HG03460 (cell line): ENCODE data around the gene TRPM2.
"Not testable (repeated sequence)": the region's sequence is repeated elsewhere in the genome, so short reads cannot be mapped to it uniquely, and the experiment has no call there.

Experiments
- ATAC-seq: cut with Tn5 transposase; IDR thresholded peaks from one replicate; pipeline ENCODE4 v1.9.1; 2021; ENCODE audit not compliant: unreplicated experiment

Gene TRPM2

DNA sequence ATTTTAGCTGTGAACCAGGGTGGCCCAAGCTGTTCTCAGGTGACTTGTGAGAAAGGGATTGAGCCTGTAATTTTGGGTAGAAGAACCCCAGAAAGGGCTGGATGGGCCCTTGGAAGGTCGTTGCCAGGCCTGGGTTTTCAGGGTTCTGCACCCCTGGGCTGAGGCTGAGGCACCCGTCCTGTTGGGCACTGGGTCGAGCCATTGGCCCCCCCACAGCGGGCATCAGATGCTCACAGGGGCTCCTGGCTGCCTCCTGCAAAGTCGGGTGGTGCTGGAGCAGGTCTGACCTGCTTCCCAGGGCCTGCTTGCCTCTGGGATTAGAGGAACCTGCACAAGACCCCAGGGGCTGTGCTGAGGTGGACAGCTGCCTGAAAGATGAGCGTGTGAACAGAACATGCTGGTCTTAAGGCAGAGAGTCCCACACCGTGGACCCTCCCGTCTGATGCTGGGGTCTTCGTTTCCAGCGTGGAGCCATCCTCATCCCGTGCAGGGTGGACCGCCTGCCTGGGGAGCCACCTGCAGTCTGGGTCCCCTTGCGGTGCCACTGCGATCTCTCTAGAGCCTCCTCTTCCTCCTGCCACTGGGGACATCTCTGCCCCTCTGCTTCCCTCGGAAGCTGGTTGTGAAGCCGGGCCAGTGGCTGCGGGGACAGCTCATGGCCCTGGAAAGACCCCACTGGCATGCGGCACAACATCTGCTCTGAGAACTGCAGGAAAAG, 1.7 kb upstream of the TRPM2 start:
- no peak for ATAC-seq

DNA sequence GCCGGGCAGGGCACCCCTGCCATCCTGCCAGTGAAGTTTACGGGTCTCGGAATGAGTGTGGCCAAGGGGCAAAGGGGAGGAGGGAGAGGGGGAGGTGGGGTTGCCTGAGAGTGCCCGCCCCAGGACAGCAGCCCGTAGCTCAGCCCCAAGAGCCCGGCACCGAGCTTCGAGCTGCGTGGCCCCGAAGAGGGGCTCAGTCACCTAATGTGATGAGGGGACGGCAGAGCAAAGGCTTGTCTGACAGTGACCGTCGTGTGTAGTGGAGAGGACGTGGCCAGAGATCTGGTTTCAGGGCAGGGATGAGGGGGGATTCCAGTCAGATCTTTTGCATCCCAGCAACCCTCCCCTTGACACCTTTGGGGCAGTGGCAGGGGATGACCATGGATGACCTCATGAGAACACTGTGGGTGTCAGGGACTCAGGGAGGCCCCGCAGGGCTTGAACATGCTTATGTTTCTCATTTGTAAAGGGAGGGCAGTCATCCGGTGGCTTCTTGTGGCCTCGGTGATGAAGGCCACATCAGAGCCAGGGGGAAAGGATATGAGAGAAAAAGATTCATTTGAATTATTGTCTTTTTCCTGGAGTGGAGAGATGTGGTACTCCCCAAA, 1.1 kb upstream of the TRPM2 start:
- no peak for ATAC-seq

DNA sequence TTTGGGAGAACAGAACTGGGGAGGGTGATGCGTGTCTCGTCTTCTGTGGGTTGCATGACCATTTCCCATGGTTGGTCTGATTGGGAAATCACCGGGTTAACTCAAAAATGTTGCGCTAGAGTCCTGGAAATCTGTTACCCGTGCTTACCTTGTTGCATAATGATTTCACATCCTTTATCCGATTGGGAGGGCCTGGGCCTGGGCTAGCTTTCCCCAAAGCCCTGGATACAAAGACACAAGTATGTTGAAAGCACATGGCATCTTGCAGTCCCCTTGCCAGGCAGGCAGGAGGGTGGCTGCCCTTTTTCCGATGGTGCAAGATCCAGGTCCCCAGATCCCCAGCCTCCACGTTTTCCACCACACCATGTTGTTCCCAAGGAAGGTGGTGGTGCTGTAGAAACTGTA, 582 bp downstream of the TRPM2 start:
- no peak for ATAC-seq

DNA sequence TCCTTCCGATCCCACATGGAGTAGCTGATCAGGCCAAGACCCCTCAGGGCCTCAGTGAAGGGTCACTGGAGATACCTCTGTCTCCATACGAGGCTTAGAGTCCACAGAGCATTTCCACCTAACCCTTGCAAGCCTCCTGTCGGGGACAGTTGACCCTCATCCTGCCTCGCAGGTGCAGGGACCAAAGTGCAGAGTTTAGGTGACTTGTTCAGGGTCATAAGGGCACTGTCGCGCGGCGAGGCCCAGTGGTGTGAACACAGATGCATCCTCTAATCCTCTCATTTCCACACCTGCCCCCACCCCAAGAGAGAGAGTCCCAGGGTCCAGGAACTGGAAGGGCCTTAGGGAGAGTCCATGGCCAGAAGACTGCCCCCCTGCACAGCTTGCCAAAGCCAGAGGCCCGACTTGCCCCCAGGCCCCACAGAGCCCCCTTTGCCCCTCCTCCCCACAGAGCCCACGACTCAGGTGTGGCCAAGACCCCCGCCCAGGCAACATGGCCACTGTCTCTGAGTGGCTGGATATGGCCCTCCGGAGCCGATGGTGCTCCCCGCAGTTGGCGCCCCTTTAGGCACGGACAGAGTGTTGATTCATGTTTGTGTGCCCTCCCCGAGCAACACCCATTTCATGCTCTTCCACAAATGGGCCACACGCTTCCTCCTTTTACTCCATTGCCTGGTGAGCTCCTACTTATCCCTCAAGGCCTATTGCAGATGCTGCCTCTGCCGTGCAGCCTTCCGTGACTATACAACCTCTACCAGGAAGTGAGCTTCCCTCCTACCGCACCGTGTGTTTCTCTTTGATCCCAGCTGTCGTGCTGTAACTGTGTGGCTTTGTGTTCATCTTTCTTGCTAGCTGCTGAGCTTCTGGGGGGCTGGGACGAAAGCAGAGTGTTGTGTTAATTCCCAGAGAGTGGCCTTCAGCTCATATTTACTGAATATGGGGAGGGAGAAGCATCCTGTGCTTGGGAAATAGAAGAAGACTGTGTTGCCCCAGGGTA, 1.7 kb downstream of the TRPM2 start:
- ATAC-seq = no peak

DNA sequence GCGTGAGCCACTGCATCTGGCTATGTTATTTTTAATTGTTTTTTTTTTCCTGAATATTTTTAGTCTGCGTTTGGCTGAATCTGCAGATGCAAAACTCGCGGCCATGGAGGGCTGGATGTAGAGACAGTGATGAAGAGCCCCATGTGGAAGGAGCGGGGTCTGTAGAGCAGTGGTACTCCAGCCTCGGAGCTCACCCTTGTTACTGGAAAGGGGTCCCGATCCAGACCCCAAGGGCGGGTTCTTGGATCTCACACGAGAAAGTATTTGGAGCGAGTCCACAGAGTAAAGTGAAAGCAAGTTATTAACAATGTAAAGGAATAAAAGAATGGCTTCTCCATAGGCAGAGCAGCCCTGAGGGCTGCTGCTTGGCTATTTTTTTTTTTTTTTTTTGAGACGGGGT, 2.7 kb downstream of the TRPM2 start:
- no peak for ATAC-seq

DNA sequence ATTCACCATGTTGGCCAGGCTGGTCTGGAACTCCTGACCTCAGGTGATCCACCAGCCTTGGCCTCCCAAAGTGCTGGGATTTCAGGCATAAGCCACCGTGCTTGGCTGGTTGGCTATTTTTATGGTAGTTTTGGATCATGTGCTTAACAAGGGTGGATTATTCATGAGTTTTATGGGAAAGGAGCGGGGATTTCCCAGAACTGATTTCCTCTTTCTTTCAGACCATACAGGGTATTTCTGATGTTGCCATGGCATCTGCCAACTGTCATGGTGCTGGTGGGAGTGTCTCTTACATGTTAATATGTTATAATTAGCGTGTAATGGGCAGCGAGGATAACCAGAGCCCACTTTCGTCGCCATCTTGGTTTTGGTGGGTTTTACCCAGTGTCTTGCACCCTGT, 3.2 kb downstream of the TRPM2 start:
- ATAC-seq = no peak

DNA sequence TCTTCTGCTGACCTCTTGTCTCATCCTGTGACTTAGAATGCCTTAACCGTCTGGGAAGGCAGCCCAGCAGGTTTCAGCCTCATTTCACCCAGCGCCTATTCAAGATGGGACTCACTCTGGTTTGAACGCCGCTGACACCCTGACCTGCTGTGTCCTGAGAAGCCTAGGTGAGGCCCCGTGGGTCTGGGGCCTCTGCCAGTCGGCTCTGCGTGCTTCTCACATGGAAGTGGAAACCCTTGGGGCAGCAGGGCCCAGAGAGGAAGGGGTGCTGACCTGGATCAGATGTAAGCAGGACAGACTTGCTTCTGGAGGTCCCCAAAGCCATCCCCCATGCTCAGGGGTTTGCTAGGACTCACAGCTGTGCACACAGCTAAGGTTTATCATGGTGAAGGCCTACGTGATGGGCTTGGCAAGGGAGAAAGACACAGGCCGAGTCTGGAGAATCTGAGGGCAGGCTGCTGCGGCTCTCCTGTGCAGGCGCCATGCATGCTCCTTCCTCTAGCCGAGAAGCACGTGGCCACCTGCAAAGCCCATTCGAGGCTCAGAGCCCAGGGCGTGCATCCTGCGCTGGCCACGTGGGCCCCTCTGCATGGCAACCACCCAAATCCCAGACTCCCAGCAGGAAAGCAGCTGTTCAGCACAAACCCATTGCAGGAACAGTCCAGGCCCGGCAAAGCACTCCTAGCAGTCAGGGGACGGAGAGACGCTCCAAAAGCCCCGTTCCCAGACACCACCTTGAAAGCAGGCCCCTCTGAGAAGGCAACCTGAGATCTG, 3.8 kb downstream of the TRPM2 start:
- no peak for ATAC-seq

DNA sequence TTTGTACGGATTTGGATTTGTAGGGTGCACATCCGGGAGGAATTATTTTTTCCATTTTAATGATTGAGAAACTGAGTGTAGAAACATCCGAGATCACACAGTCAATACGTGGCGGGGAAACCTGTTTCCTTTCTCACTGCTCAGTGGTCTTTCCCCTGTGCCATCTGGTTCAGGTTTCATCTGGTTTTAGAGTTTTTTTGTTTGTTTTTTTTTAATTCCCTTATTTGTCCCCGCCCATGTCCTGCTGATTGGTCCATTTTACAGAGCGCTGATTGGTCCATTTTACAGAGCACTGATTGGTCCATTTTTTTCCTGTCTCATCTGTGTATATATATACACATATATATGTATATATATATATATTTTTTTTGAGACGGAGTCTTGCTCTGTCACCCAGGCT, 6.0 kb downstream of the TRPM2 start:
- ATAC-seq = no peak

DNA sequence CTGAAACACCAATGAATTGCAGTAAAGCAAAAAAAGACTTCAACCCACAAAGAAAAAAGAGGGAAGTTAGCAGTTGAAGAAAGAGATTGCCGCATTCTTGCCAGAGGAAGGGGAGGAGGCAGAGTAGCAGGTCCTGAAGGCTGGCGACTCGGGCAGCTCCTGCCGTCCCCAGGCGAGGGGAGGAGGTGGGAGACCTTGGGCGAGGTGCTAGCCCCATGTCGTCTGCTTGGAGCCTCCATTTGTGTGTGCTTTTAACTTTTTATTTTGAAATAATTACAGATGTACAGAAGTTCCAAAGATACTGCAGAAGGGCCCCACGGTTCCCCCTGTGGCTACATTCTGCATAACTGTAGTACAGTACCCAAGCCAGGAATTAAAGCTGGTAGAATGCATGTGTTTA, 6.7 kb downstream of the TRPM2 start:
- ATAC-seq = no peak

DNA sequence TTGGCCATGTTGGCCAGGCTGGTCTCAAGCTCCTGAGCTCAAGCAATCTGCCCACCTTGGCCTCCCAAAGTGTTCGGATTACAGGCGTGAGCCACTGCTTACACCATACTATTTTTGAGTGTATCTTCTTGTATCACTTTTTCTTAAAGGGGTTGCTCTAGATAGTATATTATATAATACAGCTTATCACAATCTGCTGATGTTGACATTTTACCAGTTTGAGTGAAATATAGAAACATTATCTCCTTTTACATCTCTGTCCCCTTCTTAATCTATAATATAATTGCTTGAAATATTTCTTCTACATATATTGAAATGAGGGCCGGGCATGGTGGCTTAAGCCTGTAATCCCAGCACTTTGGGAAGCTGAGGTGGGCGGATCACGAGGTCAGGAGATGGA, 8.5 kb downstream of the TRPM2 start:
- ATAC-seq = not testable (repeated sequence)

DNA sequence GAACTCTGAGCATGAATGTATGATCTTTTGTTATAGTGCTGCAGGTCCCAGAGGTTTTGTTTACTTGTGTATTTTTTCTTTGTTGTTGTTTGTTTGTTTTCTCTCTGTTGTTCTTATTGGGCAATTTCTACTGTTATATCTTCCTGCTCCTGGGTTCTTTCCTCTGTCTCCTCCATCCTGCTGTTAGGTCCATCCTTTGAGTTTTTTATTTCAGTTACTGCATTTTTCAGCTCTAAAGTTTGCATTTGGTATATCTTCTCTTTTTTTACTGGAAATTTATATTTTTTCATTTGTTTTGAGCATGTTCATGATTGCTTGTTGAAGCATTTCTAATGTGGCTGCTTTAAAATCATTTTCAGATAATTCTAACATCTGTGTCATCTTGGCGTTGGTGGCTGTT, 9.9 kb downstream of the TRPM2 start:
- no peak for ATAC-seq

DNA sequence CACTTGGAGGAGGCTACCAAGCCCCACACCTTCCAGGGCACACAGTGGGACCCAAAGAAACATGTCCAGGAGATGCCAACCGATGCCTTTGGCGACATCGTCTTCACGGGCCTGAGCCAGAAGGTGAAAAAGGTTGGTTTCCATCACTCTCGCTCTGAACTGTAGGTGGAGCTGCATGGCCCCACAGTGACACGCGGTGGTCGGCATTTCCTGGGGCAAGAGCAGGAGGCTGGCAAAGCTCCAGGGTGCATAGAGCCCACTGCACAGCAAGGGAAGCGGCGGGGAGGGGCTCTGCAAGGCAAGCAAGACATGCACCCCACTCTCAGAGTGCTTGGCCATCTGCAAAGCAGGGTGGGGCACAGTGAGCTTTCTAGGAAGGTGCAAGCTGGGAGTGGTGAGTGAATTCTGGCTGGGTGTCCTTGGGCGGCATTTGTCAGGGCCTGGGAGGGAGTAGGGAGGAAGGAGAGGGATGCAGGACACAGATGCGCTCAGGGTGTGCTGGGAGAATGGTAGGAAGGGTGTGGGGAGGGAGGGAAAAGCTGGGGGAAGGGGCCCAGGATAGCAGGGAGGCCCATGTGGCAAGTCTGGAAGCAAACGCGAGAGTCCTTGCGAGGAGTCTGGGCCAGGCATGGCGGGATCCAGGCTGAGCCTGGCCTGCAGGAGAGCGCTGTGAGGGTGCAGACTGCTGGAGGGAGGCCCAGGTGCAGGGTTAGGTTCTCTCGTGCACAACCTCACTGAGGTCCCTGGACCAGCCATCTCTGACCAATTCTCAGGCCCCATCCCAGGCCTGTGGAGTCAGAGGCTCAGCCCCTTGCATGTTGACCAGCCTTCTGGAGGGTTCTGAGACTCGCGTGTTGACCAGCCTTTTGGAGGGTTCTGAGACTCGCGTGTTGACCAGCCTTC, 11.0 kb downstream of the TRPM2 start:
- ATAC-seq = no peak

DNA sequence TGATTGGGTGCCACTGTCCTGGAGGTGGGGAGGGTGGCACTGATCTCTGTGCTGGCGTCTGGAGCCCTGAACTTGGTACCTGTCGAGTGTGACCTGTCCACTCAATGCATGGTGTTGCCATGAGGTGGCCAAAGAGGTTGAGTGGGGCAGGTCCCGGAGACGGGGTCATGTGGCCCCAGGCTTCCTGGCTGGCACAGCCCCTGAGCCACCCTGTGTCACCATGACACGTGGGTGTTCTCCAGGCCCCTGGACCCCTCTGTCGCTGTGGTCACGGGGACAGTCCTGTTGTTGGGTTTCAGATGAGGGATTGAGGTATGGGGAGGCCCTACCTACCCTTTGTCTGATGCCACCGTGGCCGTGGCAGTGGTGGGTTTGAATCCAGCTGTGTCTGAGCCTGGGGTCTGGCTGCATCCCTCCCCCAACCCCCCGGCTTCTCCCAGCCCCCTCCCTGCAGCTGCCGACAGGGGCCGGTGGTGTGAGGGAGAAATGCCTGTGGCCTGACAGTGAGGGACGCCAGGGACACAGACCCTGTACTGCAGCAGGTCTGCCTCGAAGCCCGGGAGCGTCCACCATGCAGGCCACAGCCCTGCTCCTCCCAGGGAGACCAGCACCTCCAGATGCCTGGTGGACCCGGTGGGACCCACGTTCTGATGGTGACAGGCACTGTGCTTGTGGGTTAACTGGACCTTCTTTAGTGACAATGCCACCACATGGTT, 12.0 kb downstream of the TRPM2 start:
- no peak for ATAC-seq

DNA sequence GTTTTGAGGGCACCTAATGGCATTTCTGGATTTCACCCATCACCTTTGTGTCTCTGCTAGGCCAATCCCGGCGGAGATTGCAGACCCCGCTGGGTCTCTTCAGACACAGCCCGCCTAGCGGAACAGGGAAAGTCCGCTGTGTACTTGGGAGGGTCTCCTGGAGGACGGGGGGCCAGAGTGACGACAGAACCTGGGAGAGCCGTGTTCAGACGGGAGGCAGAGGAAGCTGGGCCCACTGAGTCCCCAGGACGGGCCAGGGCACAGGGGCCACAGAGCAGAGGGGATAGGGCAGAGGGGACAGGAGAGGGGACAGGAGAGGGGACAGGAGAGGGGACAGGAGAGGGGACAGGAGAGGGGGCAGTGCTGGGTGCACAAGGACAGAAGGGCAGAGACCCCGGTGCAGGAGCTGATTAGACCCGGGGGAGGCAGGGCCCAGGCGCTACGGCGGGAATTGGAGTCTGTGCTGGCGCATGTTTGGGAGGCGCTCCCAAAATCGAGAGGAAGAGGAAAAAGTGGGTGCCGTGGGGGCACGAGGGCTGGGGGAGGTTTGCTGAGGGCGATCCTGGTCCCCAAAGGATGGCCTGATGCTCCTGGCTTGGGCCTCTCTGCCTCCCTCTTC, 12.7 kb downstream of the TRPM2 start:
- no peak for ATAC-seq

DNA sequence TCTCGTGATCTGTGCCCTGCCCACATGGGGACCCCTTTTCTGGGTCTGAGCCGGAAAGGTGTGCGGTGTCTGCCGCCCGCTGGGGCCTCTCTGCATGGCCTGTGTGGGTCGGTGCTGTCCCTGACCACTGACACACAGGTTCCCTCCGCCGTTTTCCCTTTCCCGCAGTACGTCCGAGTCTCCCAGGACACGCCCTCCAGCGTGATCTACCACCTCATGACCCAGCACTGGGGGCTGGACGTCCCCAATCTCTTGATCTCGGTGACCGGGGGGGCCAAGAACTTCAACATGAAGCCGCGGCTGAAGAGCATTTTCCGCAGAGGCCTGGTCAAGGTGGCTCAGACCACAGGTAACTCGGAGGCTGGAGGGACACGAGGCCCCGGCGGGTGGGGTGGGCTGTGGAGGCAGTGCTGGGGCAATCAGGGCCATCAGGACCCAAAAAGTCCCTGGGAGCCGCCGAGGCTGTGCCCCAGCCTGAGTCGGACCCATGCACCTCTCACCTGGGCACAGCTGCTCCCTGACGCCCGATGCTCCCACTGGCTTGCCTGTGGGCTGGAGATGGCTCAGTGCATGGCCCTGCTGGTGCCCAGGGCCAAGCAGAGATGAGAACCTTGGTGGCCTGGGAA, 13.3 kb downstream of the TRPM2 start:
- no peak for ATAC-seq

DNA sequence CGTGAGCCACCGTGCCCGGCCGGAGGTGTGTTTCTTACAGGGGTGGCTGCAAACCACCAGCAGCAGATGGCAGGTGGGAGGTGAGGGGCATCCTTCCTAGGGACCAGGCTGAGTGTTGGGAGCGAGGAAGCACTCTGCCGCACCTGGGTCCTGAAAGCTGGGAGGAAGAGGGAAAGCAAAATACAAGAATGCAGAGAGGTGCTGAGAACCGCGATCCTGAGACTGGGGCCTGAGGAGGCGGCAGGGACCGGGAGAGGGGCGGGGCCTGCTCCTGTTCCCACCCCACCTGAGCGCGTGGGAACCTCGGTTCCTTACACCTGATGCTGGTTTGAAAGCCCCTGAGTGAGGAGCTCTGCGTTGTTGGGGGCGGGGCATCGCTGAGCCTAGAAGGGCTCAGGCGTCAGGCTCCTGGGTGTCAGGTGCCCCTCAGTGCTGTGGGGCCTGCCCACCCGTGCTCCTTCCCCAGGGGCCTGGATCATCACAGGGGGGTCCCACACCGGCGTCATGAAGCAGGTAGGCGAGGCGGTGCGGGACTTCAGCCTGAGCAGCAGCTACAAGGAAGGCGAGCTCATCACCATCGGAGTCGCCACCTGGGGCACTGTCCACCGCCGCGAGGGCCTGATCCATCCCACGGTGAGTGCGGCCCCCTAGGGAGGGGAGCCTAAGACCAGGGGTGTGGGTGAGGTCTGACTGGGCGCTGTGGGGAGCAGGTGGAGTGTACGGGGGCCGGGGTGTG, 15.5 kb downstream of the TRPM2 start:
- no peak for ATAC-seq

DNA sequence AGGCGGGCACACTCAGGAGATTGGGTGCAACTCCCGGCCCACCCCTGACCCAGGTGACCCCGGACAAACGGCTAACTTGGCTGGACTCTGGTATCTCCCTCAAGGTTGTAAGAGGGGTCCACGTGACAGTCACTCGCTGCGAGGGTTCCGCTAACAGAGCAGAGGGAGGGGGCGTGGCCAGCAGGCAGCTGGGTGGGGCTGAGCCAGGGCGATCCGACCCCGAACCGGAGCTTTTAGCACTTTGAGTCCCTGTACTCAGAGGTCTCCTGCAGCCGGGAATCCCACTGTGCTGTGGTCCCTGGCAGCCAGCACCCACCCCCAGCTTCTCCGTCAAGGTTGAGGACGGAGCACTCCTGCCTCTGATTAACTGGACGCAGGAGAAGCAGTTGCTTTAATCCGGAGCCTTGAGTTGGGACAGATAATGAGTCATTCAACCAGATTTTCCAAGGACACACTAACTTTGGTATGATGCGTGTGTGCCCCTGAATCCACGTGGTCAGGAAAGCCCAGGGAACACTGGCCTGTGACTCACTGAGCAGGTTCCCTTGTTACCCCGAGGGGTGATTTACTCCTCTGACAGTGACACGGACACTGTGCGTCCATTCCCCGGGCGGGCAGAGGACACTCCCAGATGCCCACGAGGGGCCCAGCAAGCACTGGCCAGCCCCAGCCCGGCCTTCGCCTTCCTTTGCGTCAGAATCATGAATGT, 16.8 kb downstream of the TRPM2 start:
- no peak for ATAC-seq
